ENCODE measurements around the gene ALPK1. TPM values are rescaled to one million over a fixed set of nuclear protein-coding genes. Genes with fewer than 3 reads are reported as not detected.
A peak's percentile ranks its signal among the peaks of the same experiment; 100 is the strongest.

The ALPK1 gene
- total and polyA plus RNA-seq, 2 experiments from 2014 or later: 0.10 to 0.49 TPM

GRCh38 chr4:112485930-112486329 is 188.8 kb downstream of the ALPK1 start:
- no peaks in the 10 kb centered on the region for H3K27me3 Mint-ChIP-seq (ENCODE audit: insufficient read depth, low read depth, poor library complexity)
- H3K27ac Mint-ChIP-seq: no peak overlapping the region
- H3K9me3 Mint-ChIP-seq: peaks cover 32% of the 10 kb centered on the region
- no peak overlapping the region for H3K4me3 Mint-ChIP-seq
- Histone ChIP-seq H4K20me1 (replicated peaks; ENCODE audit: insufficient read depth) (no peaks in the 10 kb centered on the region), H3K27me3 (ENCODE audit: insufficient read depth) (no peaks in the 10 kb centered on the region), H3K4me1 (ENCODE audit: insufficient read depth) (no peaks in the 10 kb centered on the region), H3K4me3 (no peak overlapping the region), H3K36me3 (ENCODE audit: insufficient read depth) (peaks cover 6% of the 10 kb centered on the region; the same call in 1 of the 2 replicates), H3K4me2 (no peak overlapping the region), H3K79me2 (replicated peaks; ENCODE audit: insufficient read depth) (no peaks in the 10 kb centered on the region), H3K9me2 (ENCODE audit: insufficient read depth) (no peaks in the 10 kb centered on the region; the same call in 1 of the 2 replicates), H2AFZ (peak overlapping the region; percentile 60), H3K27ac (ENCODE audit: low read depth) (no peak overlapping the region), H3F3A (replicated peaks; ENCODE audit: low read depth) (no peaks in the 10 kb centered on the region)
- no peak for ATAC-seq
- DNase-seq (ENCODE audit: low spot score): no peak
- TF ChIP-seq EZH2phosphoT487 (IDR thresholded peaks at IDR 0.05; ENCODE audit: unreplicated experiment) (no peak), POLR2AphosphoS5 (IDR thresholded peaks at IDR 0.05; ENCODE audit: low read depth) (no peak), REST (IDR thresholded peaks at IDR 0.05; ENCODE audit: unreplicated experiment) (no peak), JUNB (IDR thresholded peaks at IDR 0.05; ENCODE audit: unreplicated experiment) (no peak), NANOG (IDR thresholded peaks at IDR 0.05; ENCODE audit: borderline replicate concordance) (no peak), CTCF (conservative IDR thresholded peaks at IDR 0.05; ENCODE audit: low read depth in 2 of 2) (no peak), EZH2 (IDR thresholded peaks at IDR 0.05; ENCODE audit: low read depth, unreplicated experiment) (no peak), STAT1 (IDR thresholded peaks at IDR 0.05; ENCODE audit: unreplicated experiment) (no peak), ZNF114 (CRISPR knock-in tag; IDR thresholded peaks at IDR 0.05) (no peak), ZNF331 (CRISPR knock-in tag; IDR thresholded peaks at IDR 0.05; ENCODE audit: low read depth) (no peak), CREB1 (CRISPR knock-in tag; IDR thresholded peaks at IDR 0.05; ENCODE audit: low read depth) (no peak)
- TF ChIP-seq, protein P1, sequence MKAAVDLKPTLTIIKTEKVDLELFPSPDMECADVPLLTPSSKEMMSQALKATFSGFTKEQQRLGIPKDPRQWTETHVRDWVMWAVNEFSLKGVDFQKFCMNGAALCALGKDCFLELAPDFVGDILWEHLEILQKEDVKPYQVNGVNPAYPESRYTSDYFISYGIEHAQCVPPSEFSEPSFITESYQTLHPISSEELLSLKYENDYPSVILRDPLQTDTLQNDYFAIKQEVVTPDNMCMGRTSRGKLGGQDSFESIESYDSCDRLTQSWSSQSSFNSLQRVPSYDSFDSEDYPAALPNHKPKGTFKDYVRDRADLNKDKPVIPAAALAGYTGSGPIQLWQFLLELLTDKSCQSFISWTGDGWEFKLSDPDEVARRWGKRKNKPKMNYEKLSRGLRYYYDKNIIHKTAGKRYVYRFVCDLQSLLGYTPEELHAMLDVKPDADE (IDR thresholded peaks at IDR 0.05): no peak
- TF ChIP-seq, protein P2, sequence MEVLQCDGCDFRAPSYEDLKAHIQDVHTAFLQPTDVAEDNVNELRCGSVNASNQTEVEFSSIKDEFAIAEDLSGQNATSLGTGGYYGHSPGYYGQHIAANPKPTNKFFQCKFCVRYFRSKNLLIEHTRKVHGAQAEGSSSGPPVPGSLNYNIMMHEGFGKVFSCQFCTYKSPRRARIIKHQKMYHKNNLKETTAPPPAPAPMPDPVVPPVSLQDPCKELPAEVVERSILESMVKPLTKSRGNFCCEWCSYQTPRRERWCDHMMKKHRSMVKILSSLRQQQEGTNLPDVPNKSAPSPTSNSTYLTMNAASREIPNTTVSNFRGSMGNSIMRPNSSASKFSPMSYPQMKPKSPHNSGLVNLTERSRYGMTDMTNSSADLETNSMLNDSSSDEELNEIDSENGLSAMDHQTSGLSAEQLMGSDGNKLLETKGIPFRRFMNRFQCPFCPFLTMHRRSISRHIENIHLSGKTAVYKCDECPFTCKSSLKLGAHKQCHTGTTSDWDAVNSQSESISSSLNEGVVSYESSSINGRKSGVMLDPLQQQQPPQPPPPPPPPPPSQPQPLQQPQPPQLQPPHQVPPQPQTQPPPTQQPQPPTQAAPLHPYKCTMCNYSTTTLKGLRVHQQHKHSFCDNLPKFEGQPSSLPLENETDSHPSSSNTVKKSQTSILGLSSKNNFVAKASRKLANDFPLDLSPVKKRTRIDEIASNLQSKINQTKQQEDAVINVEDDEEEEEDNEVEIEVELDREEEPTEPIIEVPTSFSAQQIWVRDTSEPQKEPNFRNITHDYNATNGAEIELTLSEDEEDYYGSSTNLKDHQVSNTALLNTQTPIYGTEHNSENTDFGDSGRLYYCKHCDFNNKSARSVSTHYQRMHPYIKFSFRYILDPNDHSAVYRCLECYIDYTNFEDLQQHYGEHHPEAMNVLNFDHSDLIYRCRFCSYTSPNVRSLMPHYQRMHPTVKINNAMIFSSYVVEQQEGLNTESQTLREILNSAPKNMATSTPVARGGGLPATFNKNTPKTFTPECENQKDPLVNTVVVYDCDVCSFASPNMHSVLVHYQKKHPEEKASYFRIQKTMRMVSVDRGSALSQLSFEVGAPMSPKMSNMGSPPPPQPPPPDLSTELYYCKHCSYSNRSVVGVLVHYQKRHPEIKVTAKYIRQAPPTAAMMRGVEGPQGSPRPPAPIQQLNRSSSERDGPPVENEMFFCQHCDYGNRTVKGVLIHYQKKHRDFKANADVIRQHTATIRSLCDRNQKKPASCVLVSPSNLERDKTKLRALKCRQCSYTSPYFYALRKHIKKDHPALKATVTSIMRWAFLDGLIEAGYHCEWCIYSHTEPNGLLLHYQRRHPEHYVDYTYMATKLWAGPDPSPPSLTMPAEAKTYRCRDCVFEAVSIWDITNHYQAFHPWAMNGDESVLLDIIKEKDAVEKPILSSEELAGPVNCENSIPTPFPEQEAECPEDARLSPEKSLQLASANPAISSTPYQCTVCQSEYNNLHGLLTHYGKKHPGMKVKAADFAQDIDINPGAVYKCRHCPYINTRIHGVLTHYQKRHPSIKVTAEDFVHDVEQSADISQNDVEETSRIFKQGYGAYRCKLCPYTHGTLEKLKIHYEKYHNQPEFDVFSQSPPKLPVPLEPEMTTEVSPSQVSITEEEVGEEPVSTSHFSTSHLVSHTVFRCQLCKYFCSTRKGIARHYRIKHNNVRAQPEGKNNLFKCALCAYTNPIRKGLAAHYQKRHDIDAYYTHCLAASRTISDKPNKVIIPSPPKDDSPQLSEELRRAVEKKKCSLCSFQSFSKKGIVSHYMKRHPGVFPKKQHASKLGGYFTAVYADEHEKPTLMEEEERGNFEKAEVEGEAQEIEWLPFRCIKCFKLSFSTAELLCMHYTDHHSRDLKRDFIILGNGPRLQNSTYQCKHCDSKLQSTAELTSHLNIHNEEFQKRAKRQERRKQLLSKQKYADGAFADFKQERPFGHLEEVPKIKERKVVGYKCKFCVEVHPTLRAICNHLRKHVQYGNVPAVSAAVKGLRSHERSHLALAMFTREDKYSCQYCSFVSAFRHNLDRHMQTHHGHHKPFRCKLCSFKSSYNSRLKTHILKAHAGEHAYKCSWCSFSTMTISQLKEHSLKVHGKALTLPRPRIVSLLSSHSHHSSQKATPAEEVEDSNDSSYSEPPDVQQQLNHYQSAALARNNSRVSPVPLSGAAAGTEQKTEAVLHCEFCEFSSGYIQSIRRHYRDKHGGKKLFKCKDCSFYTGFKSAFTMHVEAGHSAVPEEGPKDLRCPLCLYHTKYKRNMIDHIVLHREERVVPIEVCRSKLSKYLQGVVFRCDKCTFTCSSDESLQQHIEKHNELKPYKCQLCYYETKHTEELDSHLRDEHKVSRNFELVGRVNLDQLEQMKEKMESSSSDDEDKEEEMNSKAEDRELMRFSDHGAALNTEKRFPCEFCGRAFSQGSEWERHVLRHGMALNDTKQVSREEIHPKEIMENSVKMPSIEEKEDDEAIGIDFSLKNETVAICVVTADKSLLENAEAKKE (CRISPR knock-in tag; IDR thresholded peaks at IDR 0.05): no peak
- H3K4me1 Mint-ChIP-seq: no peaks in the 10 kb centered on the region
- peaks cover 18% of the 10 kb centered on the region for H3K36me3 Mint-ChIP-seq (ENCODE audit: low read depth)

All from GM23338 (cell line).